GM12878 (cell line): Measurements from ENCODE around the gene GTPBP4. TPM values are rescaled to one million over a fixed set of nuclear protein-coding genes. Genes with fewer than 3 reads are reported as not detected.

Experiments
- CTCF ChIP-seq, 3 experiments: IDR thresholded peaks in 2 of 3; conservative IDR thresholded peaks in 1 of 3; 2 replicates each; pipeline ENCODE4 v1.5.1; 2011; ENCODE audit warnings: low read depth in 3 of 3, low read length in 3 of 3, mild to moderate bottlenecking in 3 of 3, control low read depth in 2 of 3, moderate library complexity in 2 of 3, inconsistent platforms in 1 of 3, mixed read lengths in 1 of 3; ENCODE audit not compliant: control insufficient read depth in 2 of 3, insufficient read depth in 1 of 3; ENCODE audit errors: extremely low read depth in 1 of 3
- EGR1 ChIP-seq, 2 experiments: IDR thresholded peaks; 1 replicate in 1 of 2; 2 replicates in 1 of 2; pipeline ENCODE4 v1.6.1; 2011 to 2012; ENCODE audit warnings: low read depth in 2 of 2, low read length in 2 of 2, borderline replicate concordance in 1 of 2, mild to moderate bottlenecking in 1 of 2, moderate library complexity in 1 of 2
- HDGF ChIP-seq: fragments of 450-650 bp; IDR thresholded peaks from 2 replicates; pipeline ENCODE4 v1.6.1; 2016; ENCODE audit warnings: antibody characterized with exemption
- KAT2A ChIP-seq: conservative IDR thresholded peaks from 2 replicates; pipeline ENCODE4 v1.6.1; 2011; ENCODE audit warnings: low read depth, low read length; ENCODE audit not compliant: control insufficient read depth
- MEF2A ChIP-seq: IDR thresholded peaks from 2 replicates; pipeline ENCODE4 v1.6.1; 2011; ENCODE audit warnings: low read depth, mild to moderate bottlenecking, low read length, moderate library complexity; ENCODE audit not compliant: insufficient read depth
- MTA3 ChIP-seq: IDR thresholded peaks from 2 replicates; pipeline ENCODE4 v1.6.1; 2012; ENCODE audit warnings: low read length, inconsistent platforms, borderline replicate concordance
- REST ChIP-seq: IDR thresholded peaks from 2 replicates; pipeline ENCODE4 v1.6.1; 2012; ENCODE audit warnings: mild to moderate bottlenecking, low read depth, low read length
- ZBTB33 ChIP-seq: fragments of 450-650 bp; IDR thresholded peaks from 2 replicates; pipeline ENCODE4 v1.6.1; 2017; ENCODE audit warnings: mild to moderate bottlenecking
- polyA plus RNA-seq, 11 experiments: library from polyadenylated mRNA; depleted of rRNA in 4 of 11; unstranded in 6 of 11; stranded (reverse) in 5 of 11; fragments of >200 nt; fragmentation: Nextera tagmentation in 4 of 11; fragmentation: Illumina TruSeq in 1 of 11; extraction: Ambion mirVana in 4 of 11; extraction: Trizol in 1 of 11; gene quantifications; 1 replicate in 1 of 11; 2 replicates in 10 of 11; pipeline versions ENCODE4 v1.2.1 to v1.2.3, GENCODE V29; 2011 to 2016; ENCODE audit warnings: inconsistent platforms in 2 of 11, missing spikeins in 2 of 11, low read depth in 1 of 11
- total RNA-seq, 4 experiments: library from RNA; depleted of rRNA in 3 of 4; stranded (reverse); fragments of >200 nt in 3 of 4; fragmentation: Illumina TruSeq in 1 of 4; extraction: Trizol in 1 of 4; gene quantifications; 2 replicates each; pipeline versions ENCODE4 v1.2.1 to v1.2.3, GENCODE V29; 2013 to 2021

GTPBP4 gene
- total and polyA plus RNA-seq, 10 of the 15 experiments (the other 5 are each of a cell fraction or from before 2014, with no cell fraction given): 58.5 to 118 (median 71.4) TPM

- no peak for TF ChIP-seq EGR1 (IDR thresholded peaks at IDR 0.05; ENCODE audit: borderline replicate concordance in 1 of 2, low read depth in 2 of 2, low read length in 2 of 2)
- TF ChIP-seq MTA3: no peak
- TF ChIP-seq MEF2A: no peak
- no peak for TF ChIP-seq REST
- no peak for TF ChIP-seq HDGF
- TF ChIP-seq ZBTB33: no peak
- TF ChIP-seq CTCF (IDR thresholded peaks at IDR 0.05 in 2 of 3, conservative IDR thresholded peaks at IDR 0.05 in 1 of 3; ENCODE audit: control insufficient read depth in 2 of 3, extremely low read depth in 1 of 3, insufficient read depth in 1 of 3, low read depth in 3 of 3, low read length in 3 of 3): no peak
- TF ChIP-seq KAT2A: no peak
These were observed 69.8 kb downstream of the GTPBP4 start (continued) for GRCh38 chr10:1058017-1058416.
